ENCODE measurements around the gene IFT81.
"Not testable (repeated sequence)": the region's sequence is repeated elsewhere in the genome, so short reads cannot be mapped to it uniquely, and the experiment has no call there.

The IFT81 gene

DNA sequence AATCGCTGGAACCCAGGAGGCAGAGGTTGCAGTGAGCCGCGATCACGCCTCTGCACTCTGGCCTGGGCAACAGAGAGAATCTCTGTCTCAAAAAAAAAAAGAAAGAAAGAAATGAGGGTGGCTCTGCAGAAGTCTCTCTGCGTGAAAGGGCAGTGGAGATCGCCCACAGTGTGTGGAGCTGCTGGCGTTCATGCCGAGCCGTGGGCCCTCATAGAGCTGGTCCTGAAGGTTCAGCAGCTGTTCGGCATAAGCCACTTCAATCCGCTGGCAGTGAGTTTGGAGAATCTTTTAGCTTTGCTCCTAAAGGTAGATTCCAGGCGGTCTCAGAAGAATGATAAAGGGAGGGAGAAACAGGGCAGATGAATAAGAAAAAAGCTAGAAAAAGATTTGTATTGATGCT, 120.2 kb downstream of the IFT81 start:
- DNase-seq (ENCODE audit: low read depth) = no peak

DNA sequence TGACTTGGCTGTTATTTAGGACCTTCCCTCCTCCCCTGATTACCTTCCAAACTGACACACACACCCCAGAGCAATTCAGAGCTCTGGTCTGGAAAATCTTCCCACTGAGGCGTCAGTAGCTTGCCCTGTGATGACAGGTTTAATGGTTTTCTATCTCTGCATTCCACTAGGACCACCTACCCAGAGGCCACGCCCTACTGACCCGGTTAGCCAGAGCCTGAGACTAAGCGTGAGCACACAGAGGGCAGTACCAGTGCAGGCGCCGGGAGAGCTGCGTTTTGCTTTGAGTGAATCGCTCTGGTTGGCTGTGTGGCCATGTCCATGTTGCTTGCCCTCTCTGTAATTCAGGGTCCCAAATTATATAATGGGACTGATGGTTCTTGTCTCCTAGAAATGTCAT, 120.7 kb downstream of the IFT81 start:
- DNase-seq (ENCODE audit: low read depth) = no peak

DNA sequence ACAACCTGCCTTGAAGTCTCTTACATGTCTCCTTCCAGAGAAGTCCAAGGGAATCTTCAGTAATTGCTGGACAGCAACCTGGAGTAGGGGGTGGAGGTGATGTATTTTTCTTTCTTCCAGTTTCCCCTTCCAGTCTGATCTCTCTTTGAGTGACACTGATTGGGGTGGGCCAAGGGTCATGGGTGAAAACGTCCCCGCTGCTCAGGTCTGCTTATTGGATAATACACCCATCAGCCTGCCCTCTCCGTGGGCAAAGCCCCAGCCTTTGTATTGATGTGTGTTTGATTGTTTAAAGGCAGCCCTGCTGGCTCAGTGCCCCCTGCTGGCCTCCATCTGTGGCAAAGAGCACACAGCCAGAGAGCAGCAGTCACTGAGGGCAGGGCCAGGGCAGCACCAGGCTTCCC, 121.2 kb downstream of the IFT81 start:
- DNase-seq (ENCODE audit: low read depth) = peak; percentile 37

DNA sequence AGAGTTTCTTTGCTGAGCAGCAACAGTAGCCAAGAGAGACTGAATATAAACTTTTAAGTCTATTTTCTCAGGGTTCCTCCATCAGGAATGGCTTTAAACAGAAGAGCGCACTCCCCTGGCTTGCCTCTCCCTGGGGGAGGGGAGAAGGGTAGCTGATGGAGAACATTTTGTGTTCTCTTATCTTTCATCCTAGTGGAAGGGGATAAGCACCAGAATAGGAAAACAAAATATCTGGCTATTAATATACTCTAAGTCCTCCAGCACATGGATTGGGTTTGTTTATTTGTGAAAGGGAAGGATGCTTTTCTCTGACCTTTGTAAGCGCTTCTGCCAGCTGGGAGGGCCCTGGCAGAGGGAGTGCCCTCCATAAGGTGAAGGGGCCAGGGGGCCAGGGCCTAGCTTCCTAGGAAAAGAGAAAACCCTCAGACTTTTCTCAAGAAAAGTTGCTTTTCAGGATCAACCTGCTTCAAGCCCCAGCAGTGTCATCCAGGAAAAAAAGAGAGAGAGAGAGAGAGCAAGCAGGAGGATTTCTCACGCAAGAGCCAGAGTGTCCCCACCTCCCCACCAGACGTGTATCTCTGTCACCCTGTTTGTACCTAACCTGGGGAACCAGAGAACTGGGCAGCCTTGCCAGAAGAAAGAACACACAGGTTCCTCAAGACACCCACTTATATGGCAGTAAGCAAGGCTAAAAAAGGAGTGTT, 122.6 kb downstream of the IFT81 start:
- DNase-seq (ENCODE audit: low read depth) = no peak

DNA sequence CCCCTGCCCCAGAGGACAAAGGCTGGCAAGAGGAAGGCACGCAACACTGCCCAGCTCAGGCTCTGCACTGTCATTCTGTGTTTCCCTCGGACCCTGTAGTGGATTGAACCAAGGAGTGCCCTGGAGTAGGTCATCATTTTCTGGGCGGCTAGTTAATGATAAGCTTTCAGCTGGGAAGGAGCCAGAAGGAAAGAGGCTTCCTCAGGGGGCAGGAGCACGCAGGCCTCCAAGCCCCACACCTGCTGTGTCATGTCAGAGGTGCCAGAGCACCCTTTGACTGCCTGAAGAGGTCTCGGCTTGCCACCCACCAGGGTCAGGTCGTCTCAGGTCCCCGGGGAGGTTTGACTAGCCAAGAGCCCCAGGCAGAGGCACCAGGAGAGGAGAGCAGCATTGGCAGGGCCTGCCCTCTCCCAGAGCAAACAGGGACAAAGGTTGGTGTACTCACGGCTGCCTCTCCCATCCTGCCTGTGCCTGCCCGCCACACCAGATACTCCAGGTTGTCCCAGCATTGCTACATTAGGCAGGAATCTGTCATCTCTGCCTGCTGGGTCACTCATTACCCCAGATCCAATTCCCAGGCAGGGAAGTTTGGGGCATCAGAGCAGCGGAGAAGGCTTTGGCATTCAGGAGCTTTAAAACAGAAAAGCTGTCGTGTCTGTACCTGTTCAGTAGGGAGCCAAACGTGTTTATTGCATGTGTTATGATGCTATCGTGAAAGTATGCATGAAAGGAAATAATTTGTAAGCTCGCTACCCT, 123.4 kb downstream of the IFT81 start:
- no peak for DNase-seq (ENCODE audit: low read depth)

DNA sequence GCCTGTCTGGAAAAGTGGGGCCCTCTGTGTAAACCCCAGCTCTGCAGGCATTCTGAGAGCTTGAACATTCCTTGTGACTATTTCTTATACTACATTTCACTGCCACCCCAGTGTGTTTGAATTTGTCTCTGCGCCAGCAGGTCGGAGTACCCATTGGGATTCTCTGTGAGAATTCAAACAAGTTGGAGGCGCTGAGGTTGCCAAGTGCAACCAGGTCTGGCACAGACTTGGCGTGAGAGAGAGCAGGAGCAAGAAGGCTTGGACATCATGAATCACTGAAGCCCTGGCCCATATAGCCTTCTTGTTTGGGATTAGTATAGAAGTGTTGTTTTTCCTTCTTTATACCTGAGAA, 123.9 kb downstream of the IFT81 start:
- DNase-seq (ENCODE audit: low read depth) = no peak

DNA sequence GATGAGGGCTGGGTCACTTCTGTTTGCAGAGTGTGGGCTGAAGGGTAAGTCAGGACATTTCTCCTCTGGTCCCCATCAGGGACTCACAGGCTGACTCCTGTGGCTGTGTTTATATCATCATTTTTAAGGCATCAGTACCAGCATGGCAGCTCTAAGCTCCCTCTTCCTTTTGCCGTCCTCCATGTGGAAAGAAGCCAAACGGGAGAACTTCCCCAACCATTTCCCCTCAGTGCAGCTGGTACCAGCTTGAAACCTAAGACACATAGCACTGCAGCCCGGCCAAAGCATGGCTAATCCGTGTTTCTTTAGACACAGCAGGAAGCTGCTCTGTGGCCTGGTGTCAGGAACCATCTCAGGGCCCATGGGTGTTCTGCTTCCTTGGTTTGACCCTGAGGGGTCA, 124.9 kb downstream of the IFT81 start:
- DNase-seq (ENCODE audit: low read depth) = no peak

DNA sequence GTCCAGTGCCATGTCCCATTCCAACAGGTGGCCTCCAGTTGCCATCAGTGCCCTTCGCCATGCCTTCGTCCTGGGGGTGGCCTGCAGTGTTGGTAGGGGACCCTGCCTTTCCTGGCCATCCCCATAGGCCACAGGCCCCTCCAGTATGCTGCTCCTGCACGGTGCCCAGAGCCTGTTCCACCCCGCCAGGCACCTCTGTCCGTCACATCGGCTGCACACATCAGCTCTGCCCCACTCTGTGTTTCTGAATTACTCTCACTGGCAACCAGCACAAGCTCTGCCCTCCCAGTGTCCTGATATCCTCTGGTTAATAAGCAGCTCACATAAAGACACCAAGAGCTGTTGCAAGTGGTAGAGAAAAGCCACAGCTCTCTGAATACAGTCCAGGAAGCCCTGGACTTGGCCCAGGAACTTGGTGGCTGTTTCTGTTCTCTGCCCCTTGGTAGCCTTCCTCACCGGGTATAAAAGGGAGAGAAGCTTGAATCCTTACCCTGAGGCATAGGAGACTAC, 125.6 kb downstream of the IFT81 start:
- DNase-seq (ENCODE audit: low read depth) = peak; percentile 31

DNA sequence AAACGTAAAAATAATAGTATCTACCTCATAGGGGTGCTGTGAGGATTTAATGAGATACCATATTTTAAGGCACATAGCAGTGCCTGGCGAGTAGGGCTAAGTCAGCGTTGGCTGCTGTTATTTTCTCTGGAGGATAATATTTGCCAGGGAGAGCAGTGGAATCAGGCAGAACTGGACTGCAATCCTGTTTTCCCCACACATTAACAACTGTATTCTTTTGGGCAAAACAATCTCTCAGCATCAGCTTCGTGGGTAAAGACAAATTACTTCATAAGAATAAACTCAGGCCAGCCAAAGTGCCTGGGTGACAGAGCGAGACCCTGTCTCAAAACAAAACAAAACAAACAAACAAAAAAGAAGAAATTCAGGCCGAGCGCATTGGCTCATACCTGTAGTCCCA, 127.2 kb downstream of the IFT81 start:
- DNase-seq (ENCODE audit: low read depth) = no peak

DNA sequence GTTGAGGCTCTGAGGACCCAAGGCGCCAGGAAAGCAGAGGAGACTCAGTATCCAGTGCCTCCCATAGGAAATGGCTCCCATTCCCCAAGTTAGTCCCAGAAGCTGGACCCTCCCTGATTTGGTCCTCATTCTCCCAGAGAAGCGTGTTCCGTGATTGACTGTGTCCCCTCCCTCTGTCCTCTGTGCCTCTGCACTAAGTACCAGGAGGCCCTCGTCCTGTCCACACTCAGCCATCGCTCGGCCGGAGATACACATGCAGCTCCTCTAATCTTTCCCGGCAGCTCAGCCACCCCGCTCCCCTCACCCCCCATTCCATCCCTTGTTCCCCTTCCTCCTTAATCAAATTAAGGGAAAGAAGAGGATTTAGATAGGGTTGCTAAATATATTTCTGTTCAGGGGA, 128.6 kb downstream of the IFT81 start:
- DNase-seq (ENCODE audit: low read depth) = no peak

DNA sequence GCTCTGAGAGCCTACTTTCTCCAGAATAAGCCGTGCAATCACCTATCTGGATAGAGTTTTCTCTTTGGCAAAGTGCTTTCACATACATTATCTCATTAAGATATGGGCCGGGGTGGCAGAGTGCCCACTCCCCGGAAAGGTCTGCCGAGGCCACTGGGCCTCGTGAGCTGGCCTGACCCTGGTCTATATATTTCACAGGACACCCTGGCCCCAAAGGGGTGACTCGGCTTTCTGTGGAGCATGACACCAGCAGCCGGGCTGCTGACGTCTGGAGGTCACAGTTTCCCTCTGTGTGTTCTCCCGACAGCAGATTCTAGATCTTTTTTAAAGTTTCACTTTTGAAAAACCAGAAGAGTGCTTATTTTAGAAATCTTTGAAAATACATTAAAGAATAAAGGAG, 129.0 kb downstream of the IFT81 start:
- DNase-seq (ENCODE audit: low read depth) = peak; percentile 30

DNA sequence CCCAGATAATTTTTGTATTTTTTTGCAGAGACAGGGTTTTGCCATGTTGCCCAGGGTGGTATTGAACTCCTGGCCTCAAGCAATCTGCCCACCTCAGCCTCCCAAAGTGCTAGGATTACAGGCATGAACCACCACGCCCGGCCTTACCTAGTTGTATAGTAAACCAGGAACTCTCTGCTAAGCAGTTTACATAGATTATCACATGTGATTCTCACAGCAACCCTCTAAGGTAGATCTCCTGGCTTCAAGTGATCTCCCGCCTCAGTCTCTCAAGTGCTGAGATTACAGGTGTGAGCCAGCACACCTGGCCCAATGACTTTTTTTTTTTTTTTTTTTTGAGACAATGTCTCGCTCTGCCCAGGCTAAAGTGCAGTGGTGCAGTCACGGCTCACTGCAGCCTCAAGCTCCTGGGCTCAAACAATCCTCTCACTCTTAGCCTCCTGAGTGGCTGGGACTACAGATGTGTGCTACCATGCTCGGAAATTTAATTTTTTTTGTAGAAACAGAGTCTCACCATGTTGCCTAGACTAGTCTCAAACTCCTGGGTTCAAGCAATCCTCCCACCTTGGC, 130.9 kb downstream of the IFT81 start:
- no peak for DNase-seq (ENCODE audit: low read depth)

DNA sequence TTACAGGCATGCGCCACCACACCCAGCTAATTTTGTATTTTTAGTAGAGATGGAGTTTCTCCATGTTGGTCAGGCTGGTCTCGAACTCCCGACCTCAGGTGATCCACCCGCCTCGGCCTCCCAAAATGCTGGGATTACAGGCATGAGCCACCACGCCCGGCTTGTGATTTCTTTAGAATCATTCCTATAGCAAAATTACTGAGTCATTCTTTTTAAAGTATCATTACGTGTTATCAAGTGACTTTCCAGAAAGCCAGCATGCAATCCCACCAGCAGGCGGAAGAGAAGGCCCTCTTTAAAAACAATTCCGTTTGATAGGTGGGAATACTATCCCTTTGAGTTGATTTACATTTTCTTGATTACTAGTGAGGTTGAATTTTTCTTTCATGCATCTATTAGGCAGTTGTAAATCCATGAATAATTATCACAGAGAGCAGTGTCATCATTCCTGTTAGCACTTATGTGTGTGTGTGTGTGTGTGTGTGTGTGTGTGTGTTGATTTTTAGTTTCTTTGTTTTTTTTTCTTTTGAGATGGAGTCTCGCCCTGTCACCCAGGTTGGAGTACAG, 131.8 kb downstream of the IFT81 start:
- not testable (repeated sequence) for DNase-seq (ENCODE audit: low read depth)

DNA sequence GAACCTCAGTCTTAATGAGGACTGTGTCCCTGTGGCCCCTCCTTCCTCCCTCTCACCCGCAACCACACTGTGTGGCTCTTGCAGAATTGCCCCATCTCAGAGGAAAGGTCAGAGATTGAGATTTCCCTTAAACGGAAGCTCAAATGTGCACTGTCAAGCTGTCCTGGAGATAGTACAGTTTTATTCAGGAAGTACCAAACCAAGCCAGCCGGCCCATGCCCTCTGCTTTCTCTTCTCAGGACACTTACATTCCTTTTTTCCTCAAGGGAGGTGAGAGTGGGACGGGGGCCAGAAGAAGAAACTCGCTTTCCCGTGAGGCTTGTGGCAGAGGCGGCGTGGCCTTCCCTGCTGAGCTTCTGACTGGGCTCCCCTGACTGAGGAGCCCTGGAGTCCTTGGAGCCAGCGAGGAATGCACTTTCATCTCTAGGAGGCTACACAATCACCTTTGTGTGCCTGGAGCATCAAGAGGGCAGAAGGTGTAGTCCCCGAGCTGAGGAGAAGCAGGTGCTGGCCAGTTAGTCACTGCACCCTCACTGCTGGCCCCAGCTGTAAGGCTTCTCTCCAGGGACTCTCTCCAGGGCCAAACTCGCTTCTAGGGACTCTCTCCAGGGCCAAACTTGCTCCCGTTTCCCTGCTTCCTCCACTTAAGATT, 132.7 kb downstream of the IFT81 start:
- no peak for DNase-seq (ENCODE audit: low read depth)

DNA sequence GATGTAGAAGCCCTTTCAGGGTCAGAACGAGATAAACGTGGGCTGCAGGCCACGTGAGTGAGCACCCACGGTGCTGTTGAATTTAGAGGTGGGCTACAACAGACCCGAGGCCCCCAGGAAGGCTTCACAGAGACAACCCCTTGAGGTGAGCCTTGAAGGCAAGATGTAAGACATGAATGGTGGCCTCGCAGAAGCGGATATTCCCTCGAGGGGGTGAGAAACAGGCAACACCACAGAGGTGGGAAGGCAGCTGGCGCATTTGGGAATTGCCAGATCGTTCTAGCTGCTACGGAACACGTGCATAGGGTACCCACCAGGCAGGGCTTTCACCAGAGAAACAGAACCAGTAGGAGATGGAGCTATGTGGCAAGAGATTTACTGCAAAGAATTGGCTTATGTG, 134.3 kb downstream of the IFT81 start:
- no peak for DNase-seq (ENCODE audit: low read depth)

DNA sequence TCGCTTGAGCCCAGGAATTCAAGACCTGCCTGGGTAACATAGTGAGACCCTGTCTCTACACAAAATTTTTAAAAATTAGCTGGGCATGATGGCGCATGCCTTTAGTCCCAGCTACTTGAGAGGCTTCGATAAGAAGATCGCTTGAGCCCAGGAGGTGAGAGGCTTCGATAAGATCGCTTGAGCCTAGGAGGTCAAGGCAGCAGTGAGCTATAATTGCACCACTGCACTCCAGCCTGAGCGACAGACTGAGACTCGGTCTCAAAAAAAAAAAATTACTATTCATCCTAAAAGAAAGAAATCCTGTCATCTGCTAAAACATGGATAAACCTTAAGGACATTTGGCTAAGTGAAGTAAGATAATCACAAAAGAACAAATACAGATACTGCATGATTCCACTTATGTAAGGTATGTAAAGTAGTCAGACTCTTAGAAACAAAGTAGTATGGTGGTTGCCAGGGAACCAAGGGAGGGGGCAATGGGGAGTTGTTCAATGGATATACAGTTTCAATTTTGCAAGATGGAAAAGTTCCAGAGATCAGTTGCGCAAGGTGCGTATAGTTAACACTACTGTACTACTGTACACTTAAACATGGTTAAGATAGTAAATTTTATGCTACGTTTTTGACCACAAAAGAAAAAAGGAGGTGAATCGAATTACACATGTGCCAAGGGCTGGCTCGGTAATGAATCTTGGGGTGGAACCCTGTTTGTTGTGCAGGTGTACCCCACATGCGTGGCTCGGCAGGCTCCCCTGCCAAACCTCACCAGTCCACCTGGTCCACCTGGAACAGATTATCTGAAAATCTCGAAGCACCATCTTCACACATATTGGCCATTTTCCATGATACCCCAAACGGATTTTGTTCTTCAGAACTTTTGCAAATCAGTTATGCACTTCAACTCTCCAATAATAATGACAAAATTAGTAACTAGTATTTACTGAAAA, 138.6 kb downstream of the IFT81 start:
- DNase-seq (ENCODE audit: low read depth) = no peak

DNA sequence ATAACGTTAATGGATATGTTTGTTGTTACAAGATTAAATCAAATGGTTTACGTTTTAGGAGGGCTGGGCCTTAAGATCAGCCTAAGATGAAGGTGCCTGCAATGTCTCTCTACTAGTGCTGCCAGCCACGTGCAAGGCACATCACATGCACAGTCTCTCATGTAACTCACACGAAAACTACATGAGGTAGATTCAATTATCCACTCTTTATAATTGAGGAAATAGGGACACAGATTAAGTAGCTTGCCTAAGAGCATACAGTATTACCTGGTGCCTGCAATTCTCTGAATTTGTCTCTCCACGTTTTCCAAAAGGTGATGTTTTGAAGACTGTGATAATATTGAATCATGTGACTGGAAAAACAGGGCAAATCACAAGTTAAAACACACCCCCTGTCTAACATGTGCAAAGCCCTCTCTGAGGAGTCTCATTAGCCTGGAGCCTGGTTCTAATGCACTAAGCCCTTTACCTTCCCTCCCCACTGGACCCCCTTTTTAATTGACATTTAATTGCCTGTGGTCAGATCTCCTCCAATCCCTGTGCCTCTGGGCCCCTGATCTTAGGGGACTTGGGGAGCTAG, 142.3 kb downstream of the IFT81 start:
- no peak for DNase-seq (ENCODE audit: low read depth)

DNA sequence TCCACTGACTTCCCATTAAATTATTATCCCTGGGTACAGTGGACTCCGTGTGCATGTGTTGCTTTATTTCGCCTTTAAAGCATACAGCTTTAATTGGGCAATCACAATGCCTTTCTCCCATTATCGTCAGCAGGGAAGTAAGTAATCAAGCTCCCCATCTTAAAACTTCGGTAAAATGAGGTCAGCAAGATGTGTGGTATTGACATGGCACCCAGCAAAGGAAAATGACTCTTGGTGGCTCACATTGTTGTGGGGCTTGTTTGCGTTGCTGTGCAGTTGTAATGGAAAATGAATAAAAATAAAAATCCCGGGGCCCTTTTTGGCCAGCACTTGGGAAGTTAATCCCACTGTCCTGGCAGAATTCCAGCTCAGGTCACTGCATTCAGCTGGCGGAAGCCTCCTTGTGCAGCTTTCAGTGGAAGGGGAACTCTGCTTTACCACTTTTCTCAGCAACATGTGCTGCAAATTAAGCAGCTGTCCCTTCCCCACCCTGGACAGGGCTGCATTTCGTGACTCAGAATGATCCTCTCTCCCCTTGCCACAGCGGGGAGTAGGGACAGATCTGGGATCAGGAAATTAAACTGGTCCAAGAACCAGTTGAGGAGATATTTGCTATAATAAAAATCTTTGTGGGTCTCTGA, 142.9 kb downstream of the IFT81 start:
- DNase-seq (ENCODE audit: low read depth) = peak; percentile 92

Data from EH (cell line).